Natural killer cell (primary cell): ENCODE data around the gene LTC4S. TPM values are rescaled to one million over a fixed set of nuclear protein-coding genes. Genes with fewer than 3 reads are reported as not detected.

ENCODE experiments used
- ATAC-seq, 3 donors: fragments of 150-1000 bp in 2 of 3; fragments of 200-7000 bp in 1 of 3; cut with Tn5 transposase; 1 replicate in 1 of 3; 2 replicates in 2 of 3; pipeline ENCODE4 v1.10.0; 2021; ENCODE audit warnings: mild to moderate bottlenecking in 2 of 3, moderate library complexity in 2 of 3
- DNase-seq, 2 donors: peaks; one replicate each; pipeline versions ENCODE4 v3.0.0 to v3.0.0-alpha.2; 2013 to 2021; ENCODE audit warnings: mixed read lengths in 1 of 2
- H3K27ac ChIP-seq: one replicate; pipeline ENCODE4 v1.5.1; 2013; ENCODE audit warnings: mild to moderate bottlenecking, low read length
- H3K27me3 ChIP-seq: one replicate; pipeline ENCODE4 v1.6.1; 2013; ENCODE audit warnings: low read length; ENCODE audit not compliant: control insufficient read depth, insufficient read depth
- H3K36me3 ChIP-seq: one replicate; pipeline ENCODE4 v1.6.1; 2013; ENCODE audit warnings: low read length; ENCODE audit not compliant: control insufficient read depth, insufficient read depth
- H3K4me1 ChIP-seq: one replicate; pipeline ENCODE4 v1.6.1; 2013; ENCODE audit warnings: low read length; ENCODE audit not compliant: control insufficient read depth, insufficient read depth
- H3K4me3 ChIP-seq: one replicate; pipeline ENCODE4 v1.5.1; 2013; ENCODE audit warnings: low read length
- H3K9me3 ChIP-seq: one replicate; pipeline ENCODE4 v1.6.1; 2013; ENCODE audit warnings: low read length; ENCODE audit not compliant: control insufficient read depth, insufficient read depth
- H3K27ac Mint-ChIP-seq, 2 donors: one replicate each; pipeline ENCODE4 v1.8.0; 2022; ENCODE audit warnings: mild to moderate bottlenecking in 2 of 2, mixed read lengths in 2 of 2, moderate library complexity in 1 of 2
- H3K27me3 Mint-ChIP-seq, 2 donors: one replicate each; pipeline ENCODE4 v1.8.0; 2022; ENCODE audit warnings: low read depth in 2 of 2, mixed read lengths in 2 of 2
- H3K36me3 Mint-ChIP-seq: one replicate; pipeline ENCODE4 v1.8.0; 2022; ENCODE audit warnings: mixed read lengths
- H3K4me1 Mint-ChIP-seq, 2 donors: one replicate each; pipeline ENCODE4 v1.8.0; 2022; ENCODE audit warnings: mixed read lengths in 2 of 2
- H3K4me3 Mint-ChIP-seq: one replicate; pipeline ENCODE4 v1.8.0; 2022; ENCODE audit warnings: mild to moderate bottlenecking, moderate library complexity, mixed read lengths
- H3K9me3 Mint-ChIP-seq, 2 donors: one replicate each; pipeline ENCODE4 v1.8.0; 2022; ENCODE audit warnings: mixed read lengths in 2 of 2
- WGBS: methylation state at CpG from one replicate; pipeline ENCODE4 v1.1.7; 2013; ENCODE audit warnings: missing lambda C conversion rate; ENCODE audit not compliant: insufficient coverage; 5-methylcytosine and 5-hydroxymethylcytosine counted together
- intact Hi-C: fragments of 100-400 bp; cut with micrococcal nuclease; formaldehyde crosslinking; loops from one replicate; pipeline ENCODE4 v1.14.2; 2022
- total RNA-seq, 4 donors: library from RNA; stranded (reverse); fragments of 120-200 nt in 1 of 4; gene quantifications; one replicate each; pipeline versions ENCODE4 v1.2.3 to v1.2.4, GENCODE V29; 2013 to 2022
- TF ChIP-seq, protein P1 (sequence below): fragments of 200-600 bp; IDR thresholded peaks from one replicate; pipeline ENCODE4 v1.8.0; 2022; ENCODE audit warnings: antibody characterized with exemption

The LTC4S gene
- total RNA-seq, 3 donors from 2014 or later (not counting 1 experiment from before 2014, with no cell fraction given), result 3.0 to 5.4 (median 3.5) TPM

DNA sequence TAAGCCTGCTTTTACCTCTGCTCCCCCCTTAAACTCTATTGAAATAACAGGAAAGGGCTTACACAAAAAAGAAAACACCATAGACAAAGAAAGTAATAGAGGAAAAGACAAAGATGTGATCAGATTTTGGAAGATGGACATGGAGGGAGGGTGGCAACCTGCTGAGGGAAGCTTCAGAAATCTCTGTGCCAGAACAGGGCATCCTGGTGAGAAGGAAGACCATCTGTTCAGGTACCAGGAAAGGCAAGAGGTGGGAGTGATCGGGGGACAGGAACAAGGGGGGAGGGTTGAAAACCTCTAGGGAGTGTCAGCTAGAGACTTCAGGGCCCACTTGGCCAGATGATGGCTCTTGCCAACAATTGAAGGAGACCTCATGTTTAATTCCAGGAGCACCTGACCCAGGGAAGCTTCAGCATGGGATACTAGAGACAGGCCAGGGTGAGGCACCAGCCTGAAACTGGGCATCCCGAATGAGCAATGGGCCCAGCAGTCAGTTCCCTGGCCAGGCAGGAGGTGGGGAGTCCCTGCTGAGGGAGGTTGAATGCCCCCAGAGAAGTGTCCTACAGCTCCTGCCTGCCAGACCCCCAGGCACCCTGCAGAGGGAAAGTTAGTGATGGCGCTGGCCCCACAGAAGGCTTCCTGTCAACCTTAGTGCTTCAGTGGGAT is 35.1 kb downstream of the LTC4S start:
- Histone ChIP-seq H3K27me3 (no peaks in the 10 kb centered on the region), H3K4me3 (no peak overlapping the region), H3K36me3 (peaks cover 82% of the 10 kb centered on the region), H3K4me1 (peaks cover 11% of the 10 kb centered on the region), H3K27ac (no peak overlapping the region), H3K9me3 (no peaks in the 10 kb centered on the region)
- TF ChIP-seq, protein P1, sequence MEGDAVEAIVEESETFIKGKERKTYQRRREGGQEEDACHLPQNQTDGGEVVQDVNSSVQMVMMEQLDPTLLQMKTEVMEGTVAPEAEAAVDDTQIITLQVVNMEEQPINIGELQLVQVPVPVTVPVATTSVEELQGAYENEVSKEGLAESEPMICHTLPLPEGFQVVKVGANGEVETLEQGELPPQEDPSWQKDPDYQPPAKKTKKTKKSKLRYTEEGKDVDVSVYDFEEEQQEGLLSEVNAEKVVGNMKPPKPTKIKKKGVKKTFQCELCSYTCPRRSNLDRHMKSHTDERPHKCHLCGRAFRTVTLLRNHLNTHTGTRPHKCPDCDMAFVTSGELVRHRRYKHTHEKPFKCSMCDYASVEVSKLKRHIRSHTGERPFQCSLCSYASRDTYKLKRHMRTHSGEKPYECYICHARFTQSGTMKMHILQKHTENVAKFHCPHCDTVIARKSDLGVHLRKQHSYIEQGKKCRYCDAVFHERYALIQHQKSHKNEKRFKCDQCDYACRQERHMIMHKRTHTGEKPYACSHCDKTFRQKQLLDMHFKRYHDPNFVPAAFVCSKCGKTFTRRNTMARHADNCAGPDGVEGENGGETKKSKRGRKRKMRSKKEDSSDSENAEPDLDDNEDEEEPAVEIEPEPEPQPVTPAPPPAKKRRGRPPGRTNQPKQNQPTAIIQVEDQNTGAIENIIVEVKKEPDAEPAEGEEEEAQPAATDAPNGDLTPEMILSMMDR, result no peak
- Mint-ChIP-seq H3K4me3 (peak overlapping the region; percentile 28), H3K4me1 (peaks cover 39 to 43% of the 10 kb centered on the region in 2 donors), H3K9me3 (no peaks in the 10 kb centered on the region), H3K27ac (peak overlapping the region; percentile 9 to 77), H3K36me3 (peaks cover 29% of the 10 kb centered on the region), H3K27me3 (no peaks in the 10 kb centered on the region)
- ATAC-seq (no peak), DNase-seq (no peak)
- 99% methylated on average over 3 of the region's 3 CpGs for WGBS
- intact Hi-C loops, result no loop called here

- Mint-ChIP-seq H3K4me1 (peaks cover 29 to 34% of the 10 kb centered on the region in 2 donors), H3K27ac (peak overlapping the region; percentile 19 to 77), H3K36me3 (peaks cover 24% of the 10 kb centered on the region), H3K9me3 (no peaks in the 10 kb centered on the region), H3K27me3 (no peaks in the 10 kb centered on the region), H3K4me3 (peak overlapping the region; percentile 13)
- no peaks in the 10 kb centered on the region for H3K27me3 ChIP-seq
- no peaks in the 10 kb centered on the region for H3K9me3 ChIP-seq
- H3K4me1 ChIP-seq, result peaks cover 9% of the 10 kb centered on the region
- H3K27ac ChIP-seq, result no peak overlapping the region
- TF ChIP-seq, protein P1, result no peak
- H3K4me3 ChIP-seq, result no peak overlapping the region
- ATAC-seq, result no peak
- peaks cover 75% of the 10 kb centered on the region for H3K36me3 ChIP-seq
- 92% methylated on average over 7 of the region's 7 CpGs for WGBS
- intact Hi-C loops, result no loop called here
- DNase-seq, result no peak
Measured at GRCh38 chr5:179829732-179830435, 36.1 kb downstream of the LTC4S start.

GRCh38 chr5:179830818-179831468 is 37.2 kb downstream of the LTC4S start:
- Histone ChIP-seq H3K27me3 (no peaks in the 10 kb centered on the region), H3K4me1 (peaks cover 9% of the 10 kb centered on the region), H3K9me3 (no peaks in the 10 kb centered on the region), H3K36me3 (peaks cover 66% of the 10 kb centered on the region), H3K27ac (no peak overlapping the region), H3K4me3 (no peak overlapping the region)
- peak overlapping the region; percentile 67 to 81 for H3K27ac Mint-ChIP-seq
- intact Hi-C loops, result no loop called here
- ATAC-seq (no peak), DNase-seq (no peak)
- no peak overlapping the region for H3K4me3 Mint-ChIP-seq
- H3K36me3 Mint-ChIP-seq, result peaks cover 23% of the 10 kb centered on the region
- TF ChIP-seq, protein P1, result no peak
- H3K9me3 Mint-ChIP-seq, result no peaks in the 10 kb centered on the region
- H3K4me1 Mint-ChIP-seq, result peaks cover 29 to 31% of the 10 kb centered on the region in 2 donors
- over 99% methylated on average over 7 of the region's 7 CpGs for WGBS
- H3K27me3 Mint-ChIP-seq, result no peaks in the 10 kb centered on the region
